Posterior vena cava (tissue), 2 donors: Measurements from ENCODE around the gene ZNF474. TPM values are rescaled to one million over a fixed set of nuclear protein-coding genes. Genes with fewer than 3 reads are reported as not detected.

ENCODE experiments used
- DNase-seq: peaks from one replicate; pipeline ENCODE4 v3.0.0-alpha.2; 2020; ENCODE audit warnings: low spot score
- intact Hi-C, 2 donors: fragments of 100-400 bp; cut with DNase I; formaldehyde crosslinking; loops; one replicate each; pipeline versions ENCODE4 v1.14.1 to v1.14.2; 2022 to 2023
- total RNA-seq, 2 donors: library from RNA; stranded (reverse); fragmentation: NEBNext Ultra II Directional; extraction: Animal tissue kit (Norgen Biotek cat#: 25700); gene quantifications; one replicate each; pipeline ENCODE4 v1.2.1, GENCODE V29; 2021
- donor health status: DM: yes; HTN: yes; CAD: no.
- donor health status: DM: yes; HTN: yes; CAD: no.

Gene ZNF474
- total RNA-seq, 2 donors from 2014 or later, result 0.38 TPM; not detected in 1

DNA sequence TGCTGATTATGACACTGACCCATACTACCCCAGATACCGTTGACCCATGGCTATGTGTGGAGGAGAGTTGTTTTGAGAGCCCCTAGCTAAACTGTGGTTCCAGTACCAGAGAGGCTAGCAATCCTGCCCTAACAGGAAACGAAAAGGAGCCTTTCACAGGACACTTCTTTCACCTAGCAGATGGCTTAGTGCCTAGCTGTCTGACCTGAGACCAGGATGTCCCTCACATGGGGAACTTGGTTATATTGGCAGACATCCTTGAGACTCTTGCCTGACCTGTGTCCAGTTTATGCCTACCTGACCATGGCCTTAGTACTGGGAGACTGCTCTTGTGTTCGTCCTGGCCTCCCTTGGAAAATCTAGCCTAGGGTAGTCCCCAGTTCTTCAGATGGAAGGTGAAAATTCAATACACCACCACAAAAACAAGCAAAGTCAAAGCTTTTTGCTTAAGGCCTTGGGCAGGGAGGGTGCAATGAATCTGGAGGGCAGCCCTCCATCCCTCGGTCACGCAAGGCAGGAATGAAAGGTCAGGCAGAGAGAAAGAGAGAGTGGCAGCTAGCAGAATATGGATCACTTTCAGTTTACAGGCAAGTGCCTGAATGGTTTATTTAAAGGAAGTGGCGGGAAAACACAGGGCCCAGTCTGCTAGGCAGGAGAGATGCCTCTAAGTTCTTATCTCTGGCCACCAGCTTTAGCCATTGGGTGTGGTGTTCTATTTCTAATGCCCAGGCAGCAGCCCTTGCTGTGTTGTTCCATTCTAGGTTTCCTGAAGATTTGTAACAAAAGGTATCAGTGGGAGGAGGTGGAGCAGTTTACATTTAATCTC is 16.4 kb upstream of the ZNF474 start:
- intact Hi-C loops, result loop anchor here in 1 of 2 donors (5.0 kb wide), 1 partner anchor 296 kb away; no protein-coding TSS in a partner anchor
- DNase-seq, result no peak

DNA sequence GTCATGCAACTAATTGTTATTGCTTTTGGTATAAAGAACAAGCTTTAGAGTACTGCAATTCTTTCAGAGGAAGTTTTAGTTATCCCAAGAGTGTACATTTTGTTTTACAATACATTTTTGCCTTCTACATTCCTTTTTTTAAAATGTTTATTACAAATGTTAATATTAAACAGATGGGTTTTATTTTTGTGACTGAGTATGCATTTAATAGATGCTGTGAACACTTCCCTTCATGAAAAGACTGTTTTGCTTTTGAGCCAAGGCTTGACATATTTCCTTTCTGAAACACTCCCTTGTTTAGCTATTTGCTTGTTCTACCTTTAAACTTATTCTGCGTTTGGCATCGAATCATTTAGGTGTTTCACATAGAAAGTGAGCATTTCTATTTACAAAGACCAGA is 14.8 kb upstream of the ZNF474 start:
- intact Hi-C loops, result loop anchor here in 1 of 2 donors (5.0 kb wide), 1 partner anchor 297 kb away; no protein-coding TSS in a partner anchor

DNA sequence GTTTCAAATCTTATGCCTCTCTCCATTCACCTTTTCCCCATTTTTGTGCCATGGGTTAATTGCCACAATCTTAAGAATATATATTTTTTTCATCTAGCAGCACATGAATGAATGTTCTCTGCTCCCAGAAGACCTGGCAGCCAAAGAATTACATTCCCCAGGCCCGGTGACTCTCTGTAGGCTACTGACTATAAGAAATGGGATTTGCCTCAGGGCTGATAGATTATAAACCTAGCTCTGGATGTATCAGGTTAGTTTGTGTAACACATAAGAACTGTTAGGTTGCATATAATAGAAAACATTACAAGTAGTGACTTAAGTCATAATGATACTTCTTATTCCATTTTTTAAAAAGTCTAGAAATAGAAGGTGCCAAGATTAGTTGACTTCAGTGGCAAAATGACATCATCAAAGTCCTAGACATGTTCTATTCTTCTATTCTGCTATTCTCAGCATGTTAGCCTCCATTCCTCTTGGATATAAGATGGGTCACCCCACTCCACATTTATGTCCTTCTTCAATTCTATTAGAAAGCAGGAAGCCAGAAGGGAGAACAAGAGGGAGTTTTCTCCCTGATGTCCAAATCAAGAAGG is 10.9 kb upstream of the ZNF474 start:
- intact Hi-C loops, result no loop called here
- DNase-seq, result no peak

More for the DNA sequence above, 14.8 kb upstream of the ZNF474 start:
- no peak for DNase-seq

DNA sequence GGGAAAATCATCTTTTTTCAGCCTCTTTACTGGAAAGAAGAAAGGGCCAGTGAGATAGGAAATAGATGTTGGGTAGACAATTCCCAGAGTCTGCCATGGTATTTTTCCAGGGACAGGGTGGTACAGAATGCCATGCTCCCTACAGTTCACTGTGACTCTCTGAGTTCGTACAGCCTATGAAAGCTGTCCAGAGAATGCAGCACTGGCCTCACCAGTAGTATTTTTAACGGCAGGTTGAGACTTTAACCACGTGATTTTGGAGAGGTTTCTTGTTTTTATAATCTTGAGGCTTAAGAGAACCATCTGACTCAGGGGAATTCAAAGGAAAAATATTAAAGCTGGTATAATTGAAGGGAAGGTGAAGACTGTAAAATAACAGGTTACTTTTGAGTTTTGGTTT is 10.1 kb upstream of the ZNF474 start:
- intact Hi-C loops, result no loop called here
- no peak for DNase-seq

DNA sequence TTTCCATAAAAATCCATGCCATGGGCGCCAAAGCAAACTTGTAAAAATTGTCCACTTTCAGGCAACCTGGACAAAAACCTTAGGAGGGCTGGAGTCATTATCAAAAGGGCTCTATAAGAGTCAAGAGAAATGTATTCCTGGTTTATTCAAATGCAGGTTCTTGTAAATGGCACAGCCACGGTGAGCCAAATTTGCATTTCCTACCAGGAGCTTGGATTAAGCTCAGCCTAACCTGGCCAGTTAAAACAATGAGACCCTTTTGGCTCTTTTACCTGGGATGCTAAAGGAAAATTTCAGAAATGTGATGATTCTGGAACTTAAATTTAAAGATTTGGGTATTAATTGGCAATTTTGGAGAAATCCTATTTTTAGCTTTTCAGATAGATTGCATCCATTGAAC is 8.9 kb upstream of the ZNF474 start:
- DNase-seq, result no peak
- intact Hi-C loops, result no loop called here

DNA sequence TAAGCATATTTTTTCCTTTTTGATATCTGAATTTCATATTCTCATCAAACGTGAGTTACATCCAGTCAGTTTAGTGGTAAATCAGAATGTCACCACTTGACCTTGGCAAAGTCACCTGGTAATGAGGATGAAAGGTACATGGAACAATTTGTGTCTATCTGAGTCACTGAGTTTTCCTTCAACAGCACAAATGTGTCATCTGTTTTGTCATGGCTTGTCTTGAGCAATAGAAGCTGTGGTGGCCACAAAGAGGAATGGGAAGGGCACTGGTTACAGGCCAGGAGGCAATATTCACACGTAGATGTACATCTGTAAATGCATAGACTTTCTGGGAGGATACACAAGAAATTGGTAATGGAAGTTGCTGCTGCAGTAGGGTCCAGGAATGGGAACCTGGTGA is 8.4 kb upstream of the ZNF474 start:
- intact Hi-C loops, result no loop called here
- no peak for DNase-seq

DNA sequence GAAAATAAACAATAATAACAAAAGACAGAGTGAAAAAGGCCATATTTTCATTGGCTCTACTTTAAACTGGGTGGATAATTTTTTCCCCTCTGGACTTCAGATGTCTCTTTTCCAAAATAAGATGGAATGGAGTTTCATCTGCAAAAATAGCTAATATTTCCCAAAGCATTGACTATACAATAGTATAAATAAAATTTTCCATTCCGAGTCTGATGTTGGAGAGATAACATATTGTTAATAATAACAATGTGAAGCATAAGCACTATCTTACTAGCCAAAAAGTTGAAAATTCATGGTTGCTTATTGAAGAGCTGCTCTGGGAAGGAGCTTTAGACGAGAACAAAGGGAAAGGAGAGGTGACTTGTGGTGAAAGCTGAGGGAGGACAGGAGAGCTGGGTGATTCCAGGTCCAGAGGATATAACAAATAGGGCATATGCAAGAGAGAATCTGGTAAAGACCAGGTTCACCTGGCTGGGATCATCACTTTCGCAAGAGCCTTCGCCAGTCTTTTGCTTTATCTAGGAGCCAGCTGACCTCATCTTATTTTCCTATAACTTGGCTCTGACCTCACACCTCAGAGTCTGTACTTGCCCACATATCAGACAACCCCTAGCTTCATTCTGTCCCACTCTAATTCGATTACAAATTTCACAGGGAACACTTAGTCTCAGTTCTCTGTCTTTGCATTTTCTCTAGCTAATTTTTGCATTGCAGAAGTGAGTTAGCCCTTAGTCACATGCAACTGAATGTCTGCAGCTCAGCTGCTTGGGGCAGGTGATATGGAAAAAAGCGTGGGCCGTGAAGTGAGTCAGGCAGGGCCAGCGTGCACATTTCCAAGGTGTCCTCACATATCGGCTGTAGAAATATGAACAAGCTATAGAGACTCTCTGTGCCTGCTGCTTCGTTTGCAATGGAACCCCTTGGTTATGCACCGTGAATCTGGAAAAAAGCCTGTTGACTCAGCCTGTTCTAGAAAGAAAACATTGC is 7.6 kb upstream of the ZNF474 start:
- intact Hi-C loops, result no loop called here
- DNase-seq, result no peak

DNA sequence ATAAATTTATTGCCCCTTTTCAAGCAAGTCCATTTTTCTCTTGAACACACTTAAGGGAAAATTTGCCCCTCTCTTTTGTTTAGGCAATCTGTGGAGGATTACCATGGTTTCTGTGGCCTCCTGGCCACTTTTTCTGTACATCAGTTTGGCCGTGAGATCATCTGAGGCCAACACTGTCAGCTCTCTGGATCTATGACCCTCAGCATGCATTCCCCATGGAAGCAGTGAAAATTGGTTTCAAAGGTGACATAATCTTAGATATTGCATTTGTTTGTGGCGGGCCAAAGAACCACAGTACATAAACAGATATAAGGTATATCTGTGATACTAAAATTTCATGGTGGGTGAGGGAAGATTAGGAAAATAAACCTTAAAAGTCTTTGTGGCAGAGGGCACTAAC is 4.6 kb upstream of the ZNF474 start:
- DNase-seq, result no peak
- intact Hi-C loops, result no loop called here

DNA sequence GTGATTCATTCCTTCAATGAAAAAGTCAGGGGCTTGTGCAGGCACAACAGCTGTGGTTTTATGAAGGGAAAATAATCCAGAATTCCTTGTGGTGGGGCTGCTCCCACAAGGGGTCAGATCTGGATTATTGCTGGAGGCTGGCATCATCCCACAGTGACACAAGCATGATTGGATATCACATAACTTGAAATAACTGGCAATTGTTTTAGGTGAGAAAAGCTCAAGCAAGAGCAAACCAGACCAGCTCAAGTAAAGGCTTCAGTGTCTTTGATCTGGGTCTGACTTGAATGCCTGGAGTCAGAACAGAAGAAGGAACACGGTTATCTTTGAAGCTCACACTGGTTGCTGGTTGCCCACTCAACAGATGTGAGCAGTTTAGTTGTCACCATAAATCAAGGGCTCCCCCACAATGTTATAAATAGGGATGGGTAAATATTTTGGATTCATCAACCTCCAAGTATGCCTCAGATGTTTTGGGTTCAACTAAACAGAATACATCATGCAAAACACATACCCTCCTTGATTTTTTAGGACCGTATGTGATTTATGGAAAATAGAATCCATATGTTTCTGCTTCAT is 3.1 kb upstream of the ZNF474 start:
- intact Hi-C loops, result no loop called here
- DNase-seq, result no peak

DNA sequence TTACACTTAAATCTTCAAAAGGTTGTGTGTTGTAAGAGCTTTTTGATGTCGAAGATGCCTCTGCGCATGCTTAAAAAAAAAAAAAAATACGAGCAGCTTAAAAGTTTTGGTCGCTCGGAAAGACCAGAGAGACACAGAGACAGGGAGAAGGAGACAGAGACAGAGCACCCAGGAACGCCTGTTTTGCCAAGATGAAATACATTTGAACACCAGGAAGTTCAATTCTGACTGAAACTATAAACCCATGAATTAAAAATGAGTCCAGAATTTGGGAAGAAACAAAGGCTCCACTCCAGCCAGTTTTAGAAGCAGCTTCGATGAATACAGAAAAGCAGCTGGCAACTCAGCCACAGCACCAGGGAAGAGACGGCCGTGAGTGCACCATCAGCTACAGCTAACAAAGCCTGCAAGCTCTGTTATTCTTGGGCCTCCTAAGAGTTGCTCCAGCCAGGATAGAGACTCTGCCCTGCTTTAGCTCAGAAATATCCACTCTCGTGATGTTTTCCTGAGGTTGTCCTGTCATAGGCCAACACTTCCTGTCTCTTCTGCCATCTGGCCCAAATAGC is 2.5 kb upstream of the ZNF474 start:
- DNase-seq, result no peak
- intact Hi-C loops, result no loop called here

DNA sequence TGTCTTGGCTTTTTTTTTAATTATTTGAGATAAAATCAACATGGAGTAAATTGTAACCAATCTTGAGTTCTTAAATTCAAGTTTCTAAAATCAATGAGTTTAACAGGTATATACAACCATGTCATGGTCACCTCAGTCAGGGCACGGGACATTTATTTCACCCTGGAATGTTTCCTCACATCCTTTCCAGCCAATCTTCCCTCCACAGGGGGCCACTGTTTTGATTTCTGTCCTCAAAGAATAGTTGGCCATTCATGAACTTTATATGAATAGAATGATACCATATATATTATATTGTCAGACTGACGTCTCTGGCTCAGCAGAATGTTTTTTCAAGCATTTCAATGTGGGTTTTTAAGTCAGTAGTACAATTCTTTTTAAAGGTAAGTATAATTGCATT is 806 bp downstream of the ZNF474 start:
- DNase-seq, result no peak
- intact Hi-C loops, result no loop called here

DNA sequence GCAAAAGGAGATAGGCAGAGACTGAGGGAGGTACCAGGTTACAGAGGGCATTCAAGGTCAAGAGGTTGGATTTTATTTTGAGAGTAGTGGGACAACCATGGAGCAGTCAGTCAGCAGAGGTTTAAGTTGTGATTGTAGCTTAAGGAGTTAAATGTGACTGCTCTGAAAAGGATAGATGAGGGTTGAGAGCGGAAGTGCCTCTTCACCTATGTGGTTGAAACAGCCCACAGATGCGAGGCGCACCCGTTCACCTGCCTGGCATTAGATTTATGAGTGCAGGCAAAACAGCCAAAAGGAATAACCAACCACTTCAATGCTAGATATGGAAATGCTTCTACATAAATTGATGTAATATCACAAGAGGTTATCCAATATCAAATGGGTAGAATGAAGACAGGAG is 8.4 kb downstream of the ZNF474 start:
- no peak for DNase-seq

DNA sequence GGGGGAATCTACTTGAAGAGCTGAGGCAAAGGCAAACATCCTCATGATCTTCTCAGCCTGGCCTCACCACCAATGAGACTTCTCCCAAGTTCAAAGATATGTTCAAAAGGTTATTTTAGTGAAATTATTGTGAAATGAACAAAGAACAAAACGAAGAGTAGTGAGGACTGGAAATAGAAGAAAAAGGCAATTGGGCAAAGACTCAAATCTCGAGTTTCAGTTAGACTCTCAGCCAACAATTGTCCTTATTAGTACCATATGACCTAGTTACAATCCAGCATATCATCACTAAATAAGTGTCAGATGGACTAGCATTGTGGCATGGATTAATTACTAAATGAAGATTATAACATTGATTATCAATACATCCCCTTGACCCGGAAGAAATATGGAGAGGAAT is 9.0 kb downstream of the ZNF474 start:
- DNase-seq, result no peak
- intact Hi-C loops, result no loop called here

More for the DNA sequence above, 8.4 kb downstream of the ZNF474 start:
- intact Hi-C loops, result no loop called here

DNA sequence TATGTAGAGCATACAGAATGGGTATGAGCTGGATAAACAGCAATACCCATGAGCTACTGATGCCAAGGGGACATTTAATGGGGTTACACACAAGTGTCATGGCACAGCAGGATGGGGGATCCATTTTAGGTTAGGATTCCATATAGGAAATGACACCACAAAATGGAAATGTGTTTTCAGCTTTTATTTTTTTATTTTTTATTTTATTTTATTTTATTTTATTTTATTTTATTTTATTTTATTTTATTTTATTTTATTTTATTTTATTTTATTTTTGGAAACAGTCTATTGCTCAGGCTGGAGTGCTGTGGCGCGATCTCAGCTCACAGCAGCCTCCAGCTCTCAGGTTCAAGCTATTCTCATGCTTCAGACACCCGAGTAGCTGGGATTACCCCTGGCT is 11.6 kb downstream of the ZNF474 start:
- intact Hi-C loops, result no loop called here

DNA sequence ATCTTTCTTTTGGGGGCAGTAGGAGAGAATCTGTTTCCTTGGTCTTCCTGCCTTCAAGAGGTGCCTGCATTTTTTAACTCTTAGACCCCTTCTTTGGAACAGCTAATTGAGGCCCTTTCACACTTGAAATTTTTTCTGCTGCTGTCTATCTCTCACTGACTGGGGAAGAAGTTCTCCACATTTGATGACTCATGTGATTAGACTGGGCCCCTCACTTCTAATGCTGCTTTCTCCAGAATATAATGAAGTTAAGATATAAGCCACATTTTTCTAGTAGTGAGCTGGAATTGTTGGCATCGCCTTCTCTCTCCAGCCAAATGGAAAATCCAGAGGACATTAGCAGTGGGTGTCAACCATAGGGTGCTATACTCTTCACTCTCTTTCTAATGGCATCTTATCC is 12.4 kb downstream of the ZNF474 start:
- DNase-seq, result no peak
- intact Hi-C loops, result no loop called here

More for the DNA sequence above, 11.6 kb downstream of the ZNF474 start:
- DNase-seq, result no peak

DNA sequence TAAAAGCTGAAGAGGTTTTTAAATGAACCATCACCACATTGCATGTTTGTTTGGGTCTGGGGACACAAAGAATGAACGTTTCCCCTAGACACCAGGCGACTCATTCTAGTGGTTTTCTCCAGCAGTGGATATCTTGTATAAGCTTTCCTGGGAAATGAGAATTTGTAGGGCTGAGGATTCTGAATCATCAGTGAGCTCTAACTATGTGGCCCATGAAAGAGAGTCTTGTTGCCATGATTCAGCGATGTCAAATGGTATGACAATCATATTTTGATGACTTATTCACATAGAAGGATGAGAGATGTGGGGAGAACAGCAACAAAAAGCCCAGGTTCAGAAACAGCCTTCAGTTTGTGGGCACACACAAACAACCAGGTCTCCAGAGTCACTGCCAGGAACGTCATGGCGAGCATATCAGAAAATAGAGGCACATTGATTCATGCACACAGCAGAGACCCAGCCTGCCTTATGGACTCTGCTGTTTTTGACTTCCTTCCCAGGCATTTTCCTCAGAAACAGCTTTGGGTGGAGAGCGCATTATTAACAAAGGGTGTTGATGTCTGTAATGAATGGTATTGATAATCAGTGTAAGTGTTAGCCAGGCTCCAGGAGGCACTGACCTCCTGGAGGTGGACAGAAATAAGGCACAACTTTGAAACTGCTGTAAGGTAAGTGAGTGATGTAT is 13.3 kb downstream of the ZNF474 start:
- DNase-seq, result no peak
- intact Hi-C loops, result no loop called here

DNA sequence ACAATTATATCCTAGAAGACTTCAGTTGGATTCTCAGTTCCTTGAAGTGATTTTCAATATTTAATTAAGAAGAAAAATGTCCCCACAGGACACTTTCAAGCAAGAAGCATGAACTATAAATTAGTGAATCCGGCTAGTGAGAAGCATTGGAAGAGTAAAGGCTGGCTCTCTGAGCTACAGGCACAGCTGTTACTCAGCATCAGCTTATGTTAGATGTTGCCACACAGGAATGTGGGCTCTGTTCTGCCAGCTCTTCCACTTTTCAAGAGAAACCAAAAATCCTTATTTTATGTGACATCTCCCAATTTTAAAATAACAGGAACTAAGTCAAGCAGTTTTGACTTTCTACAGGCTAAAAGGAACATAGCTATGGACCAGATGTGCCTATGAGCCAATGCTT is 14.9 kb downstream of the ZNF474 start:
- DNase-seq, result no peak
- intact Hi-C loops, result no loop called here

DNA sequence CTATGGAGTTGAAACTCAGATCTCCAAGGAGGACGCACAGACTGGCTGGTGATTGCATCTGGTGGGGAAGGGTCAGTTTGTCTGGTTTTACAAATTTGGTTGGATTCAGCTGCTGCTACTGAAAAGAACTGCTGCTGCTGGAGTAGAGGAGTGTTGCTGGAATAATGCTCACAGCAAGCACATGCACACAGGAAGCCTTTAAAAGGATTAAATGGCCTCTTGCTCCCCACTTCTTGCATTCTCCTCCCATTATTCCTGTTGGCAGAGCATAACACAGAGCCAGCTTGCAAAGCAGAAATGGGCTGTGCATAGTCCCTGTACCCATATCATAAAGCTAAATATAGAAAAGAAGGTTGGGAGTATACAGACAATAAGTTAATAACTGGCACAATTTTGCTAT is 16.6 kb downstream of the ZNF474 start:
- no peak for DNase-seq
- intact Hi-C loops, result no loop called here
